ENCODE data around the gene UQCRFS1.
"Not testable (repeated sequence)": the region's sequence is repeated elsewhere in the genome, so short reads cannot be mapped to it uniquely, and the experiment has no call there.

The UQCRFS1 gene

DNA sequence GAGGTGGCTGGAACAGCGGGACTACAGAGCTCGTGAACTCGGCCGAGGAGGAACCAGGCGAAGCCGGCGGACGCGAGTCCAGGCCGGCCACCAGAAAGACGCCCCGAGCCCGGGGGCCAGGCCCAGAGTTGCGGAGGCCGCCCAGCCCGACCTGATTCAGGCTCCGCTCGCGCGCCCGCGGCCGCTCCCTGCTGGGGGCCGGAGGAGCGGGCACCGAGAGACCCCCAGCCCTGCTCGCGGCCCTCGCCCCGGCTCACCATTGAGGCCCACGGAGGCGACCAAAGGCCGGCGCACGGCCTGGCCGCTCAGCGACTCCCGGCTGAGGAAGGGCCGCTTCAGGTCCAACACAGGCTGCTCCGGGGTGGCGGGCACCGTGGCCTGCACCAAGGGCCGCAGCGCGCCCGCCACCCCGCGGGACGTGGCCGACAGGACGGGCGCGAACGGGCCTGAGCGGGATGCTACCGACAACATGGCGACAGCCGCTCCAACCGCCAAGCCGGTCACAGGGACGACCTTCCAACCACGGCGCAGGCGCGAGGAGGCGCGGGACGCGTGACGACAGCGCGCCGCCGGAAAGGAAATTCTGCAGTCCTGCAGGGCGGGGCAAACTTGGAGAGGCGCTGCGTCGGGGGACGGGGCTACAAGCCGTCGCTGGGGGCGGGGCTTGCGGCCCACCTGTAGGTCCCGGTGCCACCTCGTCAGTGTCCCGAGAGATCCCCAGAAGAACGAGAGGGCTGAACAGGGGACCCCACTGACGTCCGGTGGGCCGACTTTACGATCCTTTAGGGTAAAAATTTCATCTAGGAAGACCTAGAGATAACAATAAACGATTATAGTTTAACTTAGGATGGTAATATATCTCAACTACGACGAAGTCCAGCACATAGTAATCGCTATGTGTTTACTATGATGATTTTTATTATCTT is at the start of gene UQCRFS1:
Gene UQCRFS1, minus strand, starts transcription at position 504 of the 926 bp plus-strand sequence. Its CDS starts 33 bp downstream, at position 471.
- in situ Hi-C loops (cut with MboI; ENCODE audit: low sequenced_read_pairs), result no loop called here

DNA sequence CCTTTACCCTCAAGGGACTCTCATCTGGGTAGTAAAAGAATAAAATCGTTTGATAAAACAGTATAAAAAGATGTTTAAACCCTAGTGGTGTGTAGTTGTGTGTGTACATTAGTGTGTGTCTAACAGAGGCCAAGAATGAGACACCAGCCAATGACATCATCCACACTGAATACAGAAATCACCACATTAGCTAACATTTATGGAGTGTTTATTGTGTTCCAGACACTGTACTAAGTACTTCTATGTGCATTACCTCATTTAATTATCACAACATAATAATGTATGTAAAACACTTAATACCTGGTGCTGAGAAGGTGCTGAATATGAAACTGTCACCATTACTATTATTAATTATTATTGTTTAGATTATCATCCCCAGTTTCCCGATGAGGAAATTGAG is 49.1 kb upstream of the UQCRFS1 start:
- in situ Hi-C loops (cut with MboI; ENCODE audit: low sequenced_read_pairs), result loop anchor here (25.0 kb wide), 1 partner anchor 525 kb away; no protein-coding TSS in a partner anchor

DNA sequence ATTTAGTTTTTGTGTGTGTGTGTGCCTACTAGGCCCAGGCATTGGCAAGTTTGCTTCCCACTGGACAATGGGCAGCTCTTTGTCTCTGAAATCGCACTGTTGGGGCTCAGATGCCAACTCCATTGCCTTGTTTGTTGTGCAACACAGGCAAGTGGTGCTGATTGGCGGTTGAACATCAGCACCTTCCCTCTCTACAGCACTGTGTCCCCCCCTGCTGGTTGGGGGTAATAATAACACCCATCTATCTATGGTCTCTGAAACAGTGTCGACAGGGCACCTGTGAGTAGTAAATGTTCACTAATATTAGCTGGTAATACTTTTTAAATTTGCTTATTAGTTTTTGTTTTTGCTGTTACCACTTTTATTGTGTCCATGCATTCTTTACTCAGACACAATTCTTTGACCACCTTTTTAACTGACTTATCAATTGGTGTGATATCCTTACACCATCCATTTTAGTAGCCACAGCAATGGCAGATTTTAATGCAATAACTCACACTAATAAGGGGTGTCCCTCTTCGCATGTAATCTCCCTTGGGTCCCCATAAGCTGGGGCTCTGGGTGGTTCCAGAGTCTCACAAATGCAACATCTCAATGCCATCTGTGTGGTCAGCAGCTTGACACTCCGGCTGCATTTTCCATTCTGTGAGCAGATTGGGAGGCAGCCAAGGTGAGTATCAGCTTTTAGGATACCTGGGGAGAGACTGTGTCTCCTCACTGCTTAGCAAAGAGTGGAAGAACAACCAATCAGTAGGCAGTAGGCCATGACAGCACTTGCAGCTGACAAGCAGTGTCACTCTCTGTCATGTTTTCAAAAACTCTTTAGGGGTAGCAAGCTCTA is 47.7 kb upstream of the UQCRFS1 start:
- in situ Hi-C loops (cut with MboI; ENCODE audit: low sequenced_read_pairs), result loop anchor here (25.0 kb wide), 1 partner anchor 523 kb away; no protein-coding TSS in a partner anchor

- in situ Hi-C loops (cut with MboI; ENCODE audit: low sequenced_read_pairs), result loop anchor here (25.0 kb wide), 1 partner anchor 523 kb away; no protein-coding TSS in a partner anchor
Measured at GRCh38 chr19:29259867-29260281, 46.9 kb upstream of the UQCRFS1 start.

DNA sequence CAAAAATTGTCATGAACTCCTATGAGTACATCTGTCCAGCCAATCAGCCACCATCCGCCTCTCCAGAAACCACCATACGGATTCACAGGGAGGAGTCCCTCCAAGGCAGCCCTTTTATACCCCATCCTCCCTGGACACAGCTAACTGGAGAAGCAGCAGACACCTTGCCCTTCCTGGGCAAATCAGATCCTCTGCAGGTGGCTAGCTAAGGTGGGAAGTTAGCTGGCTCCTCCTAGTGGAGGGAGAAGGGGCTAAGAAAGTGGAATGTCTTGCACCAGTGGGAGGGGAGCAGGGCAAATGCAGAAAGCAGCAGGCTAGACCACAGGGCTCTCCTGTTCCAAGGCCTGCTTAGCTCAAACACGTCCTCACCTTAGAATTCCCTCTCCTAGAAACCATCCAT is 46.2 kb upstream of the UQCRFS1 start:
- in situ Hi-C loops (cut with MboI; ENCODE audit: low sequenced_read_pairs), result loop anchor here (25.0 kb wide), 1 partner anchor 522 kb away; no protein-coding TSS in a partner anchor

DNA sequence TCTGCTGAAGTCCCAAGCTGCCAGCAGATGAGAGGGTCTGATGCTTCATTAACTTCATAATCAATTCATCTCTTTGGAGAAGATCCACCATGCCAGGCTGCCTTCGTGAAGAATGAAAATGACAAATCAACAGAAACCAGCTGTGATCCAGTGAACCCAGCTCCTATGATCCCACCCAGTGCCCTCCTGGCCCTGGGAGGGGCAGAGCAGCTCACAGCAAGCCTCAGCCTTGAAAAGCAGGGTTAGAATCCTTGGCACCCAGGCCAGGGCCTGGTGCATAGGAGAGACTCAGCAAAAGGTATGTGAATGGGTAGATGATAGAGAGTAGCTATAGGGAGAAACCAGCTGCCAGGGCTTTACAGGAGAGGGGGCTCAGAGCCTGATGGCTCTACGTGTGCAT is 43.6 kb upstream of the UQCRFS1 start:
- in situ Hi-C loops (cut with MboI; ENCODE audit: low sequenced_read_pairs), result loop anchor here (25.0 kb wide), 1 partner anchor 519 kb away; no protein-coding TSS in a partner anchor

GRCh38 chr19:29255912-29256311 is 43.0 kb upstream of the UQCRFS1 start:
- in situ Hi-C loops (cut with MboI; ENCODE audit: low sequenced_read_pairs), result loop anchor here (25.0 kb wide), 1 partner anchor 519 kb away; no protein-coding TSS in a partner anchor

DNA sequence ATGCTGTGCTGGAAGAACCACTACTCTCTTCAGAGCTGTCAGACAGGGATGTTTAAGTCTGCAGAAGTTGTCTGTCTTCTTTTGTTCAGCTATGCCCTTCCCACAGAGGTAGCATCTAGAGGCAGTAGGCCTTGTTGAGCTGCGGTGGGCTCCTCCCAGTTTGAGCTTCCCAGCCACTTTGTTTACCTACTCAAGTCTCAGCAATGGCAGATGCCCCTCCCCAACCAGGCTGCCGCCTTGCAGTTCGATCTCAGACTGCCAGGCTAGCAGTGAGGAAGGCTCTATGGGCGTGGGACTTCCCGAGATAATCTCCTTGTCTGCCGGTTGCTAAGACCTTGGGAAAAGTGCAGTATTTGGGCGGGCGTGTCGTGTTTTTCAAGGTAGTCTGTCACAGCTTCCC is 42.1 kb upstream of the UQCRFS1 start:
- in situ Hi-C loops (cut with MboI; ENCODE audit: low sequenced_read_pairs), result loop anchor here (25.0 kb wide), 1 partner anchor 518 kb away; no protein-coding TSS in a partner anchor

- in situ Hi-C loops (cut with MboI; ENCODE audit: low sequenced_read_pairs), result loop anchor here (25.0 kb wide), 1 partner anchor 512 kb away; no protein-coding TSS in a partner anchor
Measured at GRCh38 chr19:29249798-29250197, 36.8 kb upstream of the UQCRFS1 start.

GRCh38 chr19:29248332-29248844 is 35.4 kb upstream of the UQCRFS1 start:
- in situ Hi-C loops (cut with MboI; ENCODE audit: low sequenced_read_pairs), result no loop called here

- in situ Hi-C loops (cut with MboI; ENCODE audit: low sequenced_read_pairs), result no loop called here
Measured at GRCh38 chr19:29247872-29248271, 34.9 kb upstream of the UQCRFS1 start.

DNA sequence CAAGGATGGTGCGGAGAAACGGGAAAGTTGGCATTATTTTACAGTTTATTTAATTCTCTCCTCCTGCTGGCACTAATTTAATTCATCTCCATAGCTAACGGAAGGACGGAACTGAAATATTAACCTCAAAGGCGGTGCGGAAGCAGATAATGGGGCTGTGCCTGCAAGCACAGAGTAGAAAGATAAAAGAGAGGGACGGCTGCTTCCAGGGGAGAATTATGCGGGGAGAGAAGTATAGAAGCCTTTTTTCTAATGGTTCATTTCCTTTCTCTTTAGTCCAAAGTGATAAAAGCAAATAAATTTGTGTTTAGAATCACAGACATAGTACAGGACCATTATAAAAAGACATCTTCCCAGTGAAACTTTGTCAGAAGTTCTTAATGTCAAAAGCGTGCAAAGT is 34.5 kb upstream of the UQCRFS1 start:
- in situ Hi-C loops (cut with MboI; ENCODE audit: low sequenced_read_pairs), result no loop called here

GRCh38 chr19:29247051-29247450 is 34.1 kb upstream of the UQCRFS1 start:
- in situ Hi-C loops (cut with MboI; ENCODE audit: low sequenced_read_pairs), result no loop called here

GRCh38 chr19:29245215-29245614 is 32.3 kb upstream of the UQCRFS1 start:
- in situ Hi-C loops (cut with MboI; ENCODE audit: low sequenced_read_pairs), result no loop called here

DNA sequence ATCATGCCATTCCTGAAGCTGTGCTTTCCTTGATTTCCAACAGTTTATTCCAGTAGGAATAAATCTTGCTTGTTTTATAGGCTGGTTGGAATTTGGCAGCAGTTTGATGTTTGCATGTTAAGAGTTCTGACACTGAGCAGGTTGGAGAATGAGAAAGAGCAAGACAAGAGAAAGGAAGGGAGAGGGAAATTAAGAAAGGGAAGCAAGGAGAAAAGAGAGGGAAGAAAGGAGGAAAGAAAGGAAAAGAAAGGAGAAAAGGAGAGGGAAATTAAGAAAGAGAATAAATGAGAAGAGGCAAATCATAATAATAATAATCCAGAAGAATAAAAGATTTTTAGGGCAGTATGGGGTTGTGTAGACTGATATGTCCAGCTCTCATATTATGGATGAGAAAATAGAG is 28.4 kb upstream of the UQCRFS1 start:
- in situ Hi-C loops (cut with MboI; ENCODE audit: low sequenced_read_pairs), result no loop called here

DNA sequence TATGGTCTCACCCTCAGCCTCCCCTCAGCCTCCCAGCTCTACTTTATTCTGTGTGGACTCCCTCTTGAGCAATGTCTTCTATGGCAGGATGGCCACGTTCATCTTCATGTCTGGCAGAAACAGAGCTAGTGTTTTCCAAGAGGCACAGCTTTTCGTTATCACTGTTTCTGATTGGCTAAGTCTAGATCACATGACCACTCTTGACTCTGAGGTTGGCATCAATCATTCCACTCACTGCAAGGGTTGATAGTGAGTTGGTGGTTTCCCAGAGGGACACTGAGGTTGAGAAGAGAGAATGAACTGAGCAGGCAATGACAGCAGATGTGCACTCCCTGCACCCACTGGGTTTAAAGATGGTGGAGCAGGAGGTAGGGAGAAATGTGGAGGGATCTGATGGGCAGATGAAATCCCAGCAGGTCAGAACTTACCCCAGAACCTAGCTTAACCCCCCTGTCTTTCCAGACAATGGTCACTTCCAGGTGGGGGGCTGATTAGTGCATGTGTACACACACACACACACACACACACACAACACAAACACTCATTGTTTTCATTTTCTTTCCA is 26.3 kb upstream of the UQCRFS1 start:
- in situ Hi-C loops (cut with MboI; ENCODE audit: low sequenced_read_pairs), result no loop called here

GRCh38 chr19:29233591-29233990 is 20.6 kb upstream of the UQCRFS1 start:
- in situ Hi-C loops (cut with MboI; ENCODE audit: low sequenced_read_pairs), result no loop called here

DNA sequence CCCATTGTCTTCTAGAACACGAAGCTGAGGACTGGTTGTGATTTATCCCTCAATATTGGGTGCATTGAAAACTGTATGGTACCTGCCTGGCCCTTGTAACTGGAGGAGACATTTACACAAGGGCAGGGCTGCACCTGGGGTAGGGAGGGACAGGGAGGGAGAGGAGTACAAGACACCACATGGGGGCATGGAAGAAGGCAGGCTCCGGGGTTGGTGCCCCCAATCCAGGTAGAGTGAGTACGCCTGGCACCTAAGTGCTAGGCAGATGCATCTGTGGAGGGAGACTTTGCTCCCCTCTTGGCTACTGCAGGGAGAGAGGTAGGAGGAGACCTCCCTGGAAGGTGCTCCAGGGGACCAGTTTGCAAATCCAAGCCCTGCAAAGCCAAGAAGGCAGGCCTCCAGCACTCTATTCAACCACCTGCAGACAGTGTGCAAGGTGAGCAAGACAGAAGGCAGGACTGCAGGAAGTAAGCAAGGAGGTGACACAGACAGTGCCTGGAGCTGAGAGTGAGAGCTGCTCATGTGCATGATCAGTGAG is 19.4 kb upstream of the UQCRFS1 start:
- in situ Hi-C loops (cut with MboI; ENCODE audit: low sequenced_read_pairs), result no loop called here

- in situ Hi-C loops (cut with MboI; ENCODE audit: low sequenced_read_pairs), result not testable (repeated sequence)
Measured at GRCh38 chr19:29231306-29231705, 18.4 kb upstream of the UQCRFS1 start.

GRCh38 chr19:29217616-29218015 is 4.7 kb upstream of the UQCRFS1 start:
- in situ Hi-C loops (cut with MboI; ENCODE audit: low sequenced_read_pairs), result no loop called here

Data from HL-60/S4 (cell line).